Caki2 (cell line): ENCODE data around the gene CBX4. TPM values are rescaled to one million over a fixed set of nuclear protein-coding genes. Genes with fewer than 3 reads are reported as not detected.

ENCODE experiments used
- DNase-seq: peaks from one replicate; pipeline ENCODE4 v3.0.0-alpha.2; 2015; ENCODE audit warnings: low read depth
- in situ Hi-C: cut with HindIII; loops from 2 replicates; pipeline ENCODE4 v1.10.0; 2016; ENCODE audit warnings: low sequenced_read_pairs, low pct_unique_long_range_greater_than_20kb, mixed read lengths
- total RNA-seq: library from RNA; depleted of rRNA; stranded (reverse); fragments of >200 nt; shearing (Covaris generic); gene quantifications from 2 replicates; pipeline ENCODE4 v1.2.3, GENCODE V29; 2014; ENCODE audit warnings: low replicate concordance

Gene CBX4
- total RNA-seq, 1 experiment from 2014 or later = 21.6 TPM

- DNase-seq = no peak
- in situ Hi-C loops = no loop called here
Measured at GRCh38 chr17:79834565-79835469, 4.4 kb downstream of the CBX4 start.

- DNase-seq = no peak
- in situ Hi-C loops = no loop called here
Measured at GRCh38 chr17:79833744-79834564, 5.3 kb downstream of the CBX4 start.

- in situ Hi-C loops = no loop called here
- DNase-seq = no peak
Measured at GRCh38 chr17:79833110-79833450, 6.2 kb downstream of the CBX4 start.

- DNase-seq = no peak
- in situ Hi-C loops = no loop called here
Measured at GRCh38 chr17:79832218-79833109, 6.8 kb downstream of the CBX4 start.

- in situ Hi-C loops = no loop called here
- no peak for DNase-seq
Measured at GRCh38 chr17:79831265-79832217, 7.7 kb downstream of the CBX4 start.

GRCh38 chr17:79830763-79831264 lies 8.4 kb downstream of the CBX4 start:
- no peak for DNase-seq
- in situ Hi-C loops = no loop called here

GRCh38 chr17:79830303-79830702 lies 8.9 kb downstream of the CBX4 start:
- in situ Hi-C loops = no loop called here
- DNase-seq = no peak

GRCh38 chr17:79829457-79829856 lies 9.8 kb downstream of the CBX4 start:
- in situ Hi-C loops = no loop called here
- no peak for DNase-seq

- DNase-seq = no peak
- in situ Hi-C loops = no loop called here
Measured at GRCh38 chr17:79829004-79829403, 10.2 kb downstream of the CBX4 start.

- in situ Hi-C loops = no loop called here
- DNase-seq = no peak
Measured at GRCh38 chr17:79826841-79827578, 12.2 kb downstream of the CBX4 start.

GRCh38 chr17:79826204-79826680 lies 13.0 kb downstream of the CBX4 start:
- DNase-seq = no peak

GRCh38 chr17:79825580-79825921 lies 13.7 kb downstream of the CBX4 start:
- in situ Hi-C loops = no loop called here
- no peak for DNase-seq

More at GRCh38 chr17:79826204-79826680, 13.0 kb downstream of the CBX4 start:
- in situ Hi-C loops = no loop called here

- no peak for DNase-seq
- in situ Hi-C loops = no loop called here
Measured at GRCh38 chr17:79824893-79825579, 14.2 kb downstream of the CBX4 start.

GRCh38 chr17:79824234-79824633 lies 15.0 kb downstream of the CBX4 start:
- in situ Hi-C loops = no loop called here
- DNase-seq = no peak

GRCh38 chr17:79822583-79823124 lies 16.6 kb downstream of the CBX4 start:
- DNase-seq = no peak
- in situ Hi-C loops = no loop called here
